ENCODE data around the gene SCAMP2. TPM values are rescaled to one million over a fixed set of nuclear protein-coding genes. Genes with fewer than 3 reads are reported as not detected.
A peak's percentile ranks its signal among the peaks of the same experiment; 100 is the strongest.

SCAMP2 gene
- total and polyA plus RNA-seq, 8 donors: 21.4 to 49.0 (median 33.8) TPM

DNA sequence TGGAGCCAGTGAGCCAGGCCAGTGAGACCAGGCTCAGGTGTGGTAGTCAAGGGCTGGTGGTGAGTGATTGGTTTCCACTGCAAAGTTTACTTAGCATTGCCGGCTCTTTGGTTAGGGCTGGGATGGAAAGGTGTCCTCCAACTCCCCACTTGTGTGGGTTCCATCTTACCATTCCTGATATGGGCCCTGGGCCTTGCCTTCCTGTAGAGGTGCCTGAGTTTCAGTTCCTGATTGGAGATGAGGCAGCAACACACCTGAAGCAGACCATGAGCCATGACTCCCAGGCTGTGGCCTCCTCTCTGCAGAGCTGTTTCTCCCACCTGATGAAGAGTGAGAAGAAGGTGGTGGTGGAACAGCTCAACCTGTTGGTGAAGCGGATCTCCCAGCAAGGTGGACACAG, 19.8 kb upstream of the SCAMP2 start:
- no peak for TF ChIP-seq CTCF (IDR thresholded peaks at IDR 0.05)
- Histone ChIP-seq H3K9me3 (no peaks in the 10 kb centered on the region), H3K4me1 (peaks cover 0 to 23% (median 4%) of the 10 kb centered on the region in 3 donors), H3K36me3 (no peaks in the 10 kb centered on the region), H3K27ac (no peak overlapping the region), H3K4me3 (no peak overlapping the region), H3K27me3 (no peaks in the 10 kb centered on the region)
- intact Hi-C loops (cut with DNase I): no loop called here
- ATAC-seq: no peak
- WGBS, 2 donors: 63 to 71% methylated on average over 2 of the region's 2 CpGs
- no peak for DNase-seq
- no peak for FAIRE-seq

- Histone ChIP-seq H3K4me3 (no peak overlapping the region), H3K27me3 (no peaks in the 10 kb centered on the region), H3K4me1 (peaks cover 0 to 23% (median 4%) of the 10 kb centered on the region in 3 donors), H3K36me3 (no peaks in the 10 kb centered on the region), H3K27ac (peak overlapping the region in 2 of 4 donors; percentile 47 to 75), H3K9me3 (no peaks in the 10 kb centered on the region)
- FAIRE-seq (no peak), DNase-seq (peak in 5 of 6 donors; percentile 47 to 69 (median 64)), ATAC-seq (peak in 2 of 4 donors; percentile 31 to 42)
- 38 to 59% methylated on average over 3 of the region's 3 CpGs for WGBS, 2 donors
- intact Hi-C loops (cut with DNase I): no loop called here
- TF ChIP-seq CTCF (IDR thresholded peaks at IDR 0.05): no peak
Measured at GRCh38 chr15:74892313-74892712, 19.1 kb upstream of the SCAMP2 start.

- peak in 3 of 6 donors; percentile 49 to 72 (median 69) for DNase-seq
- intact Hi-C loops (cut with DNase I): no loop called here
- Histone ChIP-seq H3K4me3 (no peak overlapping the region), H3K27ac (peak overlapping the region in 2 of 4 donors; percentile 75 to 81), H3K27me3 (no peaks in the 10 kb centered on the region), H3K9me3 (no peaks in the 10 kb centered on the region), H3K4me1 (peaks cover 0 to 23% (median 4%) of the 10 kb centered on the region in 3 donors), H3K36me3 (no peaks in the 10 kb centered on the region)
- 43 to 48% methylated on average over 3 of the region's 3 CpGs for WGBS, 2 donors
- no peak for FAIRE-seq
- TF ChIP-seq CTCF (IDR thresholded peaks at IDR 0.05): no peak
- ATAC-seq: peak in 3 of 4 donors; percentile 4 to 68 (median 64)
Measured at GRCh38 chr15:74891469-74891868, 18.3 kb upstream of the SCAMP2 start.

GRCh38 chr15:74890665-74890960, 17.4 kb upstream of the SCAMP2 start:
- WGBS, 2 donors: 0 to 3% methylated on average over 1 of the region's 1 CpG
- no peaks in the 10 kb centered on the region for H3K27me3 ChIP-seq
- peak overlapping the region in 2 of 4 donors; percentile 75 to 81 for H3K27ac ChIP-seq
- TF ChIP-seq CTCF (IDR thresholded peaks at IDR 0.05): no peak
- H3K36me3 ChIP-seq: no peaks in the 10 kb centered on the region
- DNase-seq (no peak), ATAC-seq (no peak), FAIRE-seq (no peak)
- peak overlapping the region; percentile 70 to 95 (median 84) for H3K4me3 ChIP-seq
- H3K4me1 ChIP-seq: peaks cover 0 to 23% (median 4%) of the 10 kb centered on the region in 3 donors
- H3K9me3 ChIP-seq: no peaks in the 10 kb centered on the region
- intact Hi-C loops (cut with DNase I): no loop called here

- peaks cover 0 to 23% (median 4%) of the 10 kb centered on the region in 3 donors for H3K4me1 ChIP-seq
- peak within 1 kb of the TSS; percentile 70 to 95 (median 84) for H3K4me3 ChIP-seq
- FAIRE-seq (no peak), DNase-seq (peak; percentile 77 to 93 (median 84)), ATAC-seq (peak; percentile 93 to 99 (median 96))
- no peaks in the 10 kb centered on the region for H3K9me3 ChIP-seq
- H3K27ac ChIP-seq: peak within 1 kb of the TSS in 3 of 4 donors; percentile 39 to 81 (median 75)
- no peak for TF ChIP-seq CTCF (IDR thresholded peaks at IDR 0.05)
- no peaks in the 10 kb centered on the region for H3K27me3 ChIP-seq
- intact Hi-C loops (cut with DNase I): no loop called here
- no peaks in the 10 kb centered on the region for H3K36me3 ChIP-seq
- WGBS, 2 donors: 1% methylated on average over 47 of the region's 47 CpGs
Measured at GRCh38 chr15:74889883-74890664, 16.9 kb upstream of the SCAMP2 start, which contains the start of gene MPI. MPI (plus strand) TSS chr15:74890042; CDS start chr15:74890074, 32 bp downstream.

All from pancreas (tissue), 10 donors.